ENCODE measurements around the gene BICDL2.
"Not testable (repeated sequence)": the region's sequence is repeated elsewhere in the genome, so short reads cannot be mapped to it uniquely, and the experiment has no call there.

GRCh38 chr16:3081957-3082356, 45.2 kb upstream of the BICDL2 start:
- not testable (repeated sequence) for TF ChIP-seq CTCF, POLR2A (IDR thresholded peaks at IDR 0.05)

Data from testis (tissue), 2 donors.